Measurements from ENCODE around the gene PWWP2A.

PWWP2A gene

DNA sequence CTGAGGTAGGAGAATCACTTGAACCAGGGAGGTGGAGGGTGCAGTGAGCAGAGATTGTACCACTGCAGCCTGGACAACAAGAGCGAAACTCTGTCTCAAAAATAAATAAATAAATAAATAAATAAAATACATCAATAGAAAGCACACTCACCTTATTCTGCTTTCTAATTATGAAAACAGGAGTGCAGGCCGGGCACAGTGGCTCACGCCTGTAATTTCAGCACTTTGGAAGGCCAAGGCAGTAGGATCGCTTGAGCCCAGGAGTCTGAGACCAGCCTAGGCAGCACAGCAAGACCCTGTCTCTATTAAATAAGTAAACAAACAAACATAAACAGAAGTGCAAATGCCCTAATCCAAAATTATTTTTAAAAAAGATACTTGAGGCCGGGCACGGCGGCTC is 2.3 kb downstream of the PWWP2A start:
- in situ Hi-C loops (cut with HindIII; ENCODE audit: low pct_unique_long_range_greater_than_20kb, low sequenced_read_pairs): no loop called here
- no peak for DNase-seq (ENCODE audit: low read depth in 1 of 2, low spot score in 1 of 2)
- no peak for TF ChIP-seq JUND (IDR thresholded peaks at IDR 0.05; ENCODE audit: low read depth)

DNA sequence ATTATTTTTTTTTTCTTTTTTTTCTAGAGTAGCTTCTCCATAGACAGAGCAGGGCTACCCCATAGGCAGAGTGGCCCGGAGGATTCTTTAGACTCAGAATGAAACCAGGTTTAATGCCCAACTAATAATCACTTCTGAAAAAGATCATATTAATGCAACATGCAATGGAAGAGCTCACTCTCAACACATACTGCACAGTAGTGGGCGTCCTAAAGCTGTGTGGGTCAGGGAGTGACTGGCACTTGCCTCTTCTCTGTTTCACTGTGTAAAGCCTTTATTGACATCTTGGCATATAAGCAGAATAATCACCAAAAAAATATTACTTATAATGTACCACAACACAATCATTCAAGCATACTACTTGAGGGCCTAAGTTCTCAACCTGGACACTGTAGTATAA is 11.1 kb downstream of the PWWP2A start:
- no peak for TF ChIP-seq JUND (IDR thresholded peaks at IDR 0.05; ENCODE audit: low read depth)
- in situ Hi-C loops (cut with HindIII; ENCODE audit: low pct_unique_long_range_greater_than_20kb, low sequenced_read_pairs): no loop called here
- DNase-seq (ENCODE audit: low read depth in 1 of 2, low spot score in 1 of 2): no peak

DNA sequence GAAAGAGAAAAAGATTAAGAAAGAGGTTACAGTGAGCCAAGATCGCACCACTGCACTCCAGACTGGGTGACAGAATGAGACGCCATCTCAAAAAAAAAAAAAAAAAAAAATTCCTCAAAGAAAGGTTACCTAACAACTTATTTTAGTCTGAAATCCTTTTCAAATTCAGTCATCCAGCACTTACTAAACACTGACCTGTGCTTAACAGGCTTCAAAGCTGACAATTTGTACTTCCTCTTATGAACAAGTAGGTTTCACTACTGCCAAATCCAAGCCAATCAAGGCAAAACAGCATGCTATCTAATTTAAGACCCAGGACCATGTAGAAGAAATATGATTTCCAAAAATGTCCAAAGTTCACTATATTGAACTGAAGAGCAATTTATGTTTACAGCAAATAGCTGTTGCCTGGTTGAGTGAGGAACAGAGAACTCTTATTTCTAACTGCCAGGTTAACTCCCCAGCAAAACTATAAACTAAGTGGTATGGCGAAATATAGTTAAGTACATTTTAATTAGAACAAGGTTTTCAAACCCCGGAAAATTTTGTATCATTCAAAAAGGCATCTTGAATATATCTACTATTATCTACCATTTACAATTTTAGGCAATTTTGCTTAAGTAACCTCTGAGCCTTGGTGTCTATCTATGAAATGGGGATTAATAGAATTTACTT is 13.4 kb downstream of the PWWP2A start:
- in situ Hi-C loops (cut with HindIII; ENCODE audit: low pct_unique_long_range_greater_than_20kb, low sequenced_read_pairs): no loop called here
- no peak for TF ChIP-seq JUND (IDR thresholded peaks at IDR 0.05; ENCODE audit: low read depth)
- DNase-seq (ENCODE audit: low read depth in 1 of 2, low spot score in 1 of 2): no peak

DNA sequence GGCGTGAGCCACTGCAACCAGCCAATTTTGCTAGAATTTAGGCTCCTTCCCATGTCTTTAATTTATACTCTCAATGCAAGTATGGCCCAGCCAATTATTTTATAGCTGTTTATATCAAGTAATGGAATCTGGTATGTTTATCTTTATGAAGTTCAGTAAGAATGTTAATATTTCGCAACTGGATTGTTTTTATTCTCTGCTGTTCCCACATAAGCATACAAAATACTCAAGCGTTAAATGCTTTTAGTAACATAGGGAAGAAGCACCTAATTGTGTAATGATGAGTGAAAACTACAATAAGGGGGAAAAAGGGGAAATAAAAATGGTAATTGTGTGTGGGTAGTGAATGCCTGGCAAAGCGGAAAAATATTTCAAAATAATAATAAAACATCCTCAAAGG is 21.3 kb downstream of the PWWP2A start:
- TF ChIP-seq JUND (IDR thresholded peaks at IDR 0.05; ENCODE audit: low read depth): no peak
- no peak for DNase-seq (ENCODE audit: low read depth in 1 of 2, low spot score in 1 of 2)
- in situ Hi-C loops (cut with HindIII; ENCODE audit: low pct_unique_long_range_greater_than_20kb, low sequenced_read_pairs): no loop called here

DNA sequence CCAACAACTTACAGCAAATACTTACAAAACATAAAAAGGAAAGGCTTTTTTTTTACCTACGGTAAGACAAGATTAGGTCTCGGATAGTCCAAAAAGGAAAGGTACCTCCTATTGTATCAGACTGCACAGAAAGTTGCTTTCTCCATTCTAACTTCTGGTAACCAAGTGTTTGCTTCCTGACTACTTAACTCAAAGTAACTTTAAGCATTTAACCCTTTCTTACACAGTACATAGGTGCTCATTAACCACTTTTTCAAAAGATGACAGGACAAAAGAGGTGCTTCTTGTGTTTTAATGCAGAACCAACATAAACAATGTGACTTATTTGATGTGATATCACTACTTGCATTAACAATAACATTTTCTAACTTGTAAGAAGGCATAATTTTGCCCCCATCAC is 23.1 kb downstream of the PWWP2A start:
- DNase-seq (ENCODE audit: low read depth in 1 of 2, low spot score in 1 of 2): no peak
- no peak for TF ChIP-seq JUND (IDR thresholded peaks at IDR 0.05; ENCODE audit: low read depth)
- in situ Hi-C loops (cut with HindIII; ENCODE audit: low pct_unique_long_range_greater_than_20kb, low sequenced_read_pairs): no loop called here

DNA sequence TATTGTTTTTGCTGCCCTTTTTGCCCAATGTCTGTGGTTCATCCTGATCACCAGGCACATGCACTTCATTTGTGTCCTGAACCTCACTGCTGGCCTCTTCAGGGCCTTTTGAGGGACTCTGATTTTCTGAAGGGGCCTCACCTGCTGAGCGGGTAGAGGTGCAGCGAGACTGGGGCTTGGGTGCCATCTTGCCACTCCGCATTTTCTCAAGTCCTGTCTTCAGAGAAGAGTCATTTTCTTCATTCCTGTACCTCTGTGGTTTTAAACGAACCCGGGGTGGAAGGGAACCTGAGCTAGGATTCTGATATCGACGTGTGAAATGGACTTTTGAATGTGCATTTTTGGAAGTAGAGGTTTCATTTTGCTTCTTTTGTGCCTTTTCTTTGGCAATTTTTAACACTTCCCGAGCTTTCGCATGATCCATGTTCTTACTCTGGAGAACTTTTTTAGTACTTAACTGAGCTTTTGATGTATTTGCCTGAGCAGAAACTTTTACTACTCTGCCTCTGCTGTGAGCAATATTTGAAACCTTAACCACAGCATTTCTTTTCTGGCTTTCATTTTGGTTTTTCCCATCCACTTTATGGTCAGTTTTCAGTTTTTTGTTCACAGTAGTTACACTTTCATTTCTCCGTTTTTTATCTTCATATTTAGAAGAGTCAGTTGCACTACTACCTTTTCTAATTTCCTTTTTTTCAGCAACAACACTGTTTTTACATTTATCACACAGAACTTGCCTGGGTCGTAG is 26.1 kb downstream of the PWWP2A start:
- DNase-seq (ENCODE audit: low read depth in 1 of 2, low spot score in 1 of 2): no peak
- in situ Hi-C loops (cut with HindIII; ENCODE audit: low pct_unique_long_range_greater_than_20kb, low sequenced_read_pairs): no loop called here
- no peak for TF ChIP-seq JUND (IDR thresholded peaks at IDR 0.05; ENCODE audit: low read depth)

DNA sequence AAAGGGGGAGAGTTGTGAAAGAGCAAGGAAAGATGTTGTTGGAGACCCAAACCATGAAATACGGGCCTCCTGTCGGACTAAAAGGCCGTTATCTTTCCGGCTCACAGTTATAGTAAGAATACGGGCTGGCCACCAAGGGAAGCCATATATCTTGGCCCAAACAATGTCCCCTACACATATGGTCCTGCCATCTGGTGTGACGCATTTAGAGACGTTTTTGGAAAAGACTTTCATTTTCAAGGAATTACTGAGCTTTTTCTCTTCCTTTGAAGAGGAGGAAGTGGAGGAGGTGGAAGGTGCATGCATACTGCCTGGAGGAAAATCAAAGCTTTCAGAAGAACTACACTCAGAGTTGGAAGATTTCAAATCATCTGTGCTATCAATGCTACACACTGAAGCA is 26.7 kb downstream of the PWWP2A start:
- in situ Hi-C loops (cut with HindIII; ENCODE audit: low pct_unique_long_range_greater_than_20kb, low sequenced_read_pairs): no loop called here
- DNase-seq (ENCODE audit: low read depth in 1 of 2, low spot score in 1 of 2): no peak
- TF ChIP-seq JUND (IDR thresholded peaks at IDR 0.05; ENCODE audit: low read depth): no peak

DNA sequence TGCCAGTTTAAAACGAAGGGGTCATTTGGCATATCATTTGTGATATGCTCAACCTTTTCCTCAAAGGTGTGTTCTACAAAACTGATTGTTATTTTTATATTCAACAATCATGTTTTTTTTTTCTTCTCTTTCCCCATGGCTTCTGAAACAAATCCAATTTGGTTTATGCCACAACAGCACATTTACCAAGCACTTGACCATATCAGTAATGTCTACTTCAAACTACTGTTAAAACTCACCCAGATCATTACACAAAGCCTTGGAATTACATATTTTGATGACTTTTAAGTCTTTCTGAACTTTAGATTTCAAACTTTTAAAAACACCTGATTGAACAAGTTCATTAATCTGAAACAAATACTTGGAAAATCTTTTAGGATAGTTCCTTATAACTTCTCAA is 29.2 kb downstream of the PWWP2A start:
- TF ChIP-seq JUND (IDR thresholded peaks at IDR 0.05; ENCODE audit: low read depth): no peak
- no peak for DNase-seq (ENCODE audit: low read depth in 1 of 2, low spot score in 1 of 2)
- in situ Hi-C loops (cut with HindIII; ENCODE audit: low pct_unique_long_range_greater_than_20kb, low sequenced_read_pairs): no loop called here

DNA sequence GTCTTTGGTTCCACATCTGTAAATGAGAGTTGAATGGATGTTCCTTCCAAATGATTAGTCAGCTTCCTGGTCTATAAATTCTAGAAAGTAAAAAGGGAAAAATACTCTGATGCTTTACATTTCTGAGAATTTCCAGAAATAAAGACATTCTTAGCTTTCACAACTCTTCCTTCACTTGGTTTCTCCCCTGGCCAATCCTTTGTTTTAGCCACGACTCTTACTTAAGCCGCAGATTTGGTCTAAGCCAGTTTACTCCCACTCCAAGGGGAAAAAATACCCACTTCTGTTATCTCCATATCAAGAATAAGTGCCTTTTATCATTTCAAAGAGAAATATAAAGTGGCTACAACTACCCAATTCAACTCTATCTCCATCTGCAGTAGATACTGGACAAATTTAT is 29.7 kb downstream of the PWWP2A start:
- TF ChIP-seq JUND (IDR thresholded peaks at IDR 0.05; ENCODE audit: low read depth): no peak
- in situ Hi-C loops (cut with HindIII; ENCODE audit: low pct_unique_long_range_greater_than_20kb, low sequenced_read_pairs): no loop called here
- no peak for DNase-seq (ENCODE audit: low read depth in 1 of 2, low spot score in 1 of 2)

DNA sequence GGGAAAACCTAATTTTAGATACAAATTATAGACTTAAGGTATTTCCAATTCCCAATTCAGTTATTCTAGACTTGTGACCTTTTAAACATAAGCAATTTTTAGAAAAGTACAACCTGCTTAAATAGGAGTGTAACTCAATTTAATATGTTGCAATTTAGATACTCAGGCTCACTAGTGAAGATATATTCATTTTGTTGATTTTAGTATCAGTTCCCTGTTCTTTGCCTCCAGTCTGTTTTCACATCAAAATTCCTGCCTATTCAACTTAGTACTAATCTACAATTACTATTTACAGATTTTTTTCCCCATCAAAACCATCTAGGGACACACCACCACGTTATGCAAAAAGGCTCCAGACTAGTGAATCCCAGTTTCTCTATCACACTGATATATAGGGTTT is 30.4 kb downstream of the PWWP2A start:
- no peak for TF ChIP-seq JUND (IDR thresholded peaks at IDR 0.05; ENCODE audit: low read depth)
- DNase-seq (ENCODE audit: low read depth in 1 of 2, low spot score in 1 of 2): no peak
- in situ Hi-C loops (cut with HindIII; ENCODE audit: low pct_unique_long_range_greater_than_20kb, low sequenced_read_pairs): no loop called here

DNA sequence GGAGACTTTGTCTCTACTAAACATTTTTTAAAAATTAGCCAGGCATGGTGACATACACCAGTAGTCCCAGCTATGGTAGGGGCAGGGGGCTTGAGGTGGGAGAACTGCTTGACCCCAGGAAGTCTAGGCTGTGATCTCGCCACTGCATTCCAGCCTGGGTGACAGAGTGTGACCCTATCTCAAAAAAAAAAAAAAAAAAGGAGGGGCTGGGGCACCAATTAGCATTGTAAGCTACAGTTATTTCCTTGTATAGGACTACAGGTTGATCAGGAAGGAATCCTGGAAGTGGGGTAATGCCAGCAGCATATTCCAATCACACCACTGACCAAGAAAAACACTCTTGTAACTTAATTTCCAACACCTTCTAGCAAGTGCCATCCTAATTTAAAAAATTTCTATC is 32.1 kb downstream of the PWWP2A start:
- no peak for DNase-seq (ENCODE audit: low read depth in 1 of 2, low spot score in 1 of 2)
- no peak for TF ChIP-seq JUND (IDR thresholded peaks at IDR 0.05; ENCODE audit: low read depth)
- in situ Hi-C loops (cut with HindIII; ENCODE audit: low pct_unique_long_range_greater_than_20kb, low sequenced_read_pairs): no loop called here

DNA sequence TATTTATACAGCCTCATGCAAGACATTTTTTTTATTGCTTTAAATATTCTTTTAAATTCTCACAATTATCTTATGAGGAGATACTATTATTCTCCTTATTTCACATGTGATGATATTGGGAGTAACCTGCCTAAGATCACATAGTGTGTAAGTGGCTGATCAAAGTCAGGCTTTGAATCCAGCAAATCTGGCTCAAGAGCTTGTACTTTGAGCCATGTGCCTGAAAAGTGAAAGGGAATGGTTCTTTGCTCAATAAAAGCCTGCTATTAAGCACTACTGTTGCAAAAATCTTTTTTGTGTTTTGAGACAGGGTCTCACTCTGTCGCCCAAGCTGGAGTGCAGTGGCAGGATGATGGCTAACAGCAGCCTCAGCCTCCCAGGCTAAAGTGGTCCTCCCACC is 35.1 kb downstream of the PWWP2A start:
- in situ Hi-C loops (cut with HindIII; ENCODE audit: low pct_unique_long_range_greater_than_20kb, low sequenced_read_pairs): no loop called here
- no peak for DNase-seq (ENCODE audit: low read depth in 1 of 2, low spot score in 1 of 2)
- no peak for TF ChIP-seq JUND (IDR thresholded peaks at IDR 0.05; ENCODE audit: low read depth)

DNA sequence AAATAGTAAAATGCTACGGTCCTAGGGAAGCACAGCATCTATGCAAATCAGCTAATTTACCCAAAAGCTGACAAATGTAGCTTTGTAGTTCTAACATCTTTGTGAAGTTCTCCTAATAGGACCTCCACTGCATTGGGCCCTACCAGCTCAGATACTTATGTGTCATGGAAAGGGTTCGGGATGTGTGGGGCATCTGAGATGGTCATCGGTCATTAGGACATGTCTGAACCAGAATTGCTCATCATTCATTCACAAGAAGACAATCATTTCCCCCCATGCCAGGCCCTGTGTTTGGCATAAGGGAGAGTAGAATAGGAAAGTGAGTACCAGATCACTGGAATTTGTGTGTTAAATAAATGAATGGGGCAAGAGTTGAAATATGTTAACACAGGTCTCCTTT is 35.7 kb downstream of the PWWP2A start:
- no peak for TF ChIP-seq JUND (IDR thresholded peaks at IDR 0.05; ENCODE audit: low read depth)
- no peak for DNase-seq (ENCODE audit: low read depth in 1 of 2, low spot score in 1 of 2)
- in situ Hi-C loops (cut with HindIII; ENCODE audit: low pct_unique_long_range_greater_than_20kb, low sequenced_read_pairs): no loop called here
